KG1 (cell line): ENCODE data around the gene ZNF277.

Source experiments
- DNase-seq: peaks from one replicate; lab custom pipeline; 2025; lab: John Stamatoyannopoulos, UW

ZNF277 gene

GRCh38 chr7:112185005-112185834 lies 21.3 kb upstream of the ZNF277 start:
- DNase-seq: no peak

GRCh38 chr7:112186300-112186699 lies 20.2 kb upstream of the ZNF277 start:
- DNase-seq: no peak

GRCh38 chr7:112188257-112188656 lies 18.2 kb upstream of the ZNF277 start:
- no peak for DNase-seq

- DNase-seq: no peak
These were observed 16.8 kb upstream of the ZNF277 start for GRCh38 chr7:112189691-112190090.

- DNase-seq: no peak
These were observed 16.4 kb upstream of the ZNF277 start for GRCh38 chr7:112190120-112190519.

GRCh38 chr7:112192236-112193154 lies 14.0 kb upstream of the ZNF277 start:
- no peak for DNase-seq

- no peak for DNase-seq
These were observed 12.5 kb upstream of the ZNF277 start for GRCh38 chr7:112193915-112194502.

GRCh38 chr7:112195717-112196116 lies 10.8 kb upstream of the ZNF277 start:
- DNase-seq: no peak

- no peak for DNase-seq
These were observed 9.2 kb upstream of the ZNF277 start for GRCh38 chr7:112197322-112197721.

GRCh38 chr7:112199035-112199655 lies 7.3 kb upstream of the ZNF277 start:
- no peak for DNase-seq

- no peak for DNase-seq
These were observed 6.8 kb upstream of the ZNF277 start for GRCh38 chr7:112199672-112200071.

GRCh38 chr7:112201411-112201810 lies 5.1 kb upstream of the ZNF277 start:
- DNase-seq: no peak

- no peak for DNase-seq
These were observed 4.7 kb upstream of the ZNF277 start for GRCh38 chr7:112201839-112202238.

GRCh38 chr7:112202816-112203215 lies 3.7 kb upstream of the ZNF277 start:
- DNase-seq: no peak

- no peak for DNase-seq
These were observed 3.1 kb upstream of the ZNF277 start for GRCh38 chr7:112203365-112203739.

- DNase-seq: no peak
These were observed 1.8 kb upstream of the ZNF277 start for GRCh38 chr7:112204499-112205342.

- no peak for DNase-seq
These were observed 905 bp upstream of the ZNF277 start for GRCh38 chr7:112205343-112206237.

GRCh38 chr7:112206991-112207592 lies 597 bp downstream of the ZNF277 start:
- no peak for DNase-seq

- DNase-seq: no peak
These were observed 1.3 kb downstream of the ZNF277 start for GRCh38 chr7:112207765-112208164.
